Panc1 (cell line): ENCODE data around the gene PDE6B. TPM values are rescaled to one million over a fixed set of nuclear protein-coding genes. Genes with fewer than 3 reads are reported as not detected.
A peak's percentile ranks its signal among the peaks of the same experiment; 100 is the strongest.

Experiments
- ATAC-seq: fragments of 200-7000 bp; cut with Tn5 transposase; 2 replicates; pipeline ENCODE4 v1.9.1; 2020; ENCODE audit warnings: mild to moderate bottlenecking, moderate library complexity
- Bru-seq: library from RNA; stranded (reverse); fragments of 400-500 nt; gene quantifications from one replicate; lab custom pipeline; 2021; lab: Mats Ljungman, UMichigan
- BruChase-seq, 2 experiments: library from RNA; stranded (reverse); fragments of 400-500 nt; gene quantifications; one replicate each; lab custom pipeline; 2021; lab: Mats Ljungman, UMichigan
- BruUV-seq: library from RNA; stranded (reverse); fragments of 400-500 nt; replicated peaks from 2 replicates; lab custom pipeline; 2021; lab: Mats Ljungman, UMichigan
- CTCF ChIA-PET: fragments of 300-600 bp; sonication (Branson Sonifier 250); formaldehyde crosslinking; loops from one replicate; lab custom pipeline; 2022; ENCODE audit warnings: antibody characterized with exemption; lab: Charles Lee
- POLR2A ChIA-PET: fragments of 300-600 bp; sonication (Branson Sonifier 250); formaldehyde crosslinking; loops from one replicate; lab custom pipeline; 2022; ENCODE audit warnings: antibody characterized with exemption; lab: Charles Lee
- DNase-seq: peaks from one replicate; pipeline ENCODE4 v3.0.0-alpha.2; 2010; ENCODE audit warnings: low read depth, low spot score
- H3K27ac ChIP-seq: 2 replicates; pipeline ENCODE4 v1.5.1; 2011; ENCODE audit warnings: mild to moderate bottlenecking, low read length, inconsistent platforms
- H3K27me3 ChIP-seq: fragments of 200-500 bp; sonication (Bioruptor generic); 2 replicates; pipeline ENCODE4 v1.6.0; 2014; ENCODE audit warnings: low read length, inconsistent platforms; ENCODE audit not compliant: control insufficient read depth, insufficient read depth
- H3K36me3 ChIP-seq: fragments of 200-500 bp; sonication (Bioruptor generic); 2 replicates; pipeline ENCODE4 v1.5.1; 2014; ENCODE audit warnings: inconsistent platforms, mild to moderate bottlenecking, low read length, moderate library complexity; ENCODE audit not compliant: control insufficient read depth, insufficient read depth
- H3K4me1 ChIP-seq: 2 replicates; pipeline ENCODE4 v1.5.1; 2011; ENCODE audit warnings: inconsistent platforms, mild to moderate bottlenecking, low read length, moderate library complexity; ENCODE audit not compliant: control insufficient read depth, insufficient read depth
- H3K4me3 ChIP-seq, 2 experiments: 2 replicates each; pipeline ENCODE4 v1.5.1; 2011 to 2012; ENCODE audit warnings: low read depth in 2 of 2, low read length in 2 of 2, mild to moderate bottlenecking in 2 of 2, inconsistent platforms in 1 of 2, moderate library complexity in 1 of 2
- H3K9me3 ChIP-seq: fragments of 200-500 bp; sonication (Bioruptor generic); 2 replicates; pipeline ENCODE4 v1.5.1; 2014; ENCODE audit warnings: low read depth, mild to moderate bottlenecking, inconsistent platforms, low read length, moderate library complexity; ENCODE audit not compliant: control insufficient read depth, insufficient read depth
- CTCF ChIP-seq: fragments of 450-650 bp; IDR thresholded peaks from 2 replicates; pipeline ENCODE4 v1.5.1; 2017; ENCODE audit warnings: mild to moderate bottlenecking
- POLR2AphosphoS5 ChIP-seq: IDR thresholded peaks from 2 replicates; pipeline ENCODE4 v1.6.1; 2012; ENCODE audit warnings: mild to moderate bottlenecking, low read depth, low read length, moderate library complexity
- REST ChIP-seq, 2 experiments: IDR thresholded peaks; 2 replicates each; pipeline ENCODE4 v1.6.1; 2011 to 2012; ENCODE audit warnings: low read depth in 2 of 2, control low read depth in 1 of 2, low read length in 1 of 2, mild to moderate bottlenecking in 1 of 2, moderate library complexity in 1 of 2; ENCODE audit not compliant: insufficient read depth in 1 of 2
- SIN3A ChIP-seq: IDR thresholded peaks from 2 replicates; pipeline ENCODE4 v1.6.1; 2012; ENCODE audit warnings: low read depth, mild to moderate bottlenecking, low read length, moderate library complexity, borderline replicate concordance; ENCODE audit not compliant: insufficient read depth
- TCF7L2 ChIP-seq: IDR thresholded peaks from 2 replicates; pipeline ENCODE4 v1.6.1; 2011; ENCODE audit warnings: mild to moderate bottlenecking, low read depth, low read length, inconsistent platforms
- in situ Hi-C: cut with HindIII; loops from 2 replicates; pipeline ENCODE4 v1.10.0; 2016; ENCODE audit warnings: low sequenced_read_pairs, low pct_unique_long_range_greater_than_20kb
- intact Hi-C: fragments of 100-400 bp; cut with micrococcal nuclease; formaldehyde crosslinking; loops from one replicate; pipeline ENCODE4 v1.10.0; 2022; ENCODE audit not compliant: unreplicated experiment
- long read RNA-seq: library from polyadenylated mRNA; unstranded; transcript quantifications from one replicate; pipeline ENCODE4 v2.0.0, GENCODE V29; 2021; ENCODE audit not compliant: unreplicated experiment
- polyA plus RNA-seq: library from polyadenylated mRNA; unstranded; fragments of >200 nt; gene quantifications from one replicate; pipeline ENCODE4 v1.2.1, GENCODE V29; 2012; ENCODE audit warnings: missing spikeins; ENCODE audit not compliant: insufficient read length
- total RNA-seq: library from RNA; stranded (reverse); gene quantifications from one replicate; pipeline ENCODE4 v1.2.1, GENCODE V29; 2021; ENCODE audit not compliant: unreplicated experiment

Gene PDE6B
- total RNA-seq (6.5 TPM), Bru-seq, nascent RNA (percentile 24 among the genes with signal in this experiment), BruChase-seq, experiment 1, labeled RNA remaining after a 2-hour chase (percentile 21 among the genes with signal in this experiment), BruChase-seq, experiment 2, labeled RNA remaining after a 6-hour chase (percentile 26 among the genes with signal in this experiment)
- 16.7 TPM for polyA plus RNA-seq
- long read RNA-seq, partial matches to known transcripts, result 4 of 7 reads
- long read RNA-seq, other reads (novel, unspliced or antisense), result 3 of 7 reads

GRCh38 chr4:624705-625590, at the start of gene PDE6B:
TSS of gene PDE6B (plus strand) at chr4:625573. CDS start at chr4:625627, 54 bp downstream.
- intact Hi-C loops, result no loop called here
- Histone ChIP-seq H3K27ac (no peak within 1 kb of the TSS), H3K27me3 (no peaks in the 10 kb centered on the region; the same call in 1 of the 2 replicates), H3K9me3 (no peaks in the 10 kb centered on the region), H3K4me3 (no peak within 1 kb of the TSS), H3K4me1 (no peaks in the 10 kb centered on the region), H3K36me3 (no peaks in the 10 kb centered on the region)
- BruUV-seq, result no TSS peak
- in situ Hi-C loops, result no loop called here
- DNase-seq (no peak), ATAC-seq (no peak)
- ChIA-PET CTCF (interaction anchor here (0.6 kb wide), 1 partner anchor 13 kb away, joined by 3 read pairs; no protein-coding TSS in a partner anchor), POLR2A (no interaction called here)
- TF ChIP-seq REST (IDR thresholded peaks at IDR 0.05; ENCODE audit: insufficient read depth in 1 of 2, low read depth in 2 of 2, low read length in 1 of 2), result no peak
- TF ChIP-seq TCF7L2, result no peak
- no peak for TF ChIP-seq POLR2AphosphoS5
- no peak for TF ChIP-seq CTCF
- TF ChIP-seq SIN3A, result no peak

DNA sequence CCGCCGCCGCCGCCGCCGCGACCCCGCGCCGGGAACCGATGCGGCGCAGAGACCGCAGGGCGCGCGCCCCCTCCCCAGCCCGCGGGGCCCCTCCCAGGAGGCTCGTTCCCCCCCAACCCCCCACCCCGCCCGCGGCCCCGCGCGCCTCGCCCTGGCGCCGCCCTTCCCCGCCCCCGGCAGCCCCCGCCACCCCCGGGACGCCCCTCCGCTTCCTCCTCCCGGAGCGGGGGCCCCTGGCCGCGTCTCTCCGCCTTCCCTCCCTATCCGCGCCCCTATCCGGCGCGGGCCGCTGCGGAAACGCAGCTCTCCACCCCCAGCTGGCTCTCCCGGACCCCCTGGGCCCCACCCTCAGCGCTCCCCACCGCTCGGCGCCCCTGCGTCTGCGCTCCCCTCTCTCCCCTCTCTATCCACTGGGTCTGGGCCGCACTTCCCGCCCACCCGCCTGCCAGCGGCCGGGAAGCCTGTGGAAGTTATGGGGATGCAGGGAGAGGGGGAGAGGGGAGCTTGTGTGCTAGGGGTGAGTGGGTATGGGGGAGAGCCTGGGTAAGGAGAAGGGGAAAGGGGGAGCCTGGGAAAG, 49.0 kb upstream of the PDE6B start, which contains the start of gene TMEM271:
TSS of gene TMEM271 (minus strand) at position 51 of the 577 bp plus-strand sequence. CDS start 233 bp downstream, outside the sequence.
- ATAC-seq (no peak), DNase-seq (no peak)
- Histone ChIP-seq H3K27me3 (no peaks in the 10 kb centered on the region), H3K4me1 (peaks cover 3% of the 10 kb centered on the region; the same call in 1 of the 2 replicates), H3K9me3 (no peaks in the 10 kb centered on the region), H3K36me3 (no peaks in the 10 kb centered on the region), H3K27ac (no peak within 1 kb of the TSS), H3K4me3 (peak within 1 kb of the TSS; percentile 28 to 46)
- in situ Hi-C loops (no loop called here), intact Hi-C loops (no loop called here)
- TF ChIP-seq REST (IDR thresholded peaks at IDR 0.05; ENCODE audit: insufficient read depth in 1 of 2, low read depth in 2 of 2, low read length in 1 of 2) (no peak), SIN3A (no peak), POLR2AphosphoS5 (no peak), TCF7L2 (no peak), CTCF (no peak)
- CTCF ChIA-PET, result no interaction called here
- no TSS peak for BruUV-seq
- POLR2A ChIA-PET, result no interaction called here
